22Rv1 (cell line): ENCODE measurements around the gene WSCD2.

Source experiments
- ZFX ChIP-seq: fragments of 450-650 bp; IDR thresholded peaks from 2 replicates; pipeline ENCODE4 v1.6.1; 2017; ENCODE audit warnings: antibody characterized with exemption, borderline replicate concordance
- TF ChIP-seq, protein P1 (sequence below): fragments of 450-650 bp; IDR thresholded peaks from 2 replicates; pipeline ENCODE4 v1.5.1; 2017; ENCODE audit warnings: mild to moderate bottlenecking

DNA sequence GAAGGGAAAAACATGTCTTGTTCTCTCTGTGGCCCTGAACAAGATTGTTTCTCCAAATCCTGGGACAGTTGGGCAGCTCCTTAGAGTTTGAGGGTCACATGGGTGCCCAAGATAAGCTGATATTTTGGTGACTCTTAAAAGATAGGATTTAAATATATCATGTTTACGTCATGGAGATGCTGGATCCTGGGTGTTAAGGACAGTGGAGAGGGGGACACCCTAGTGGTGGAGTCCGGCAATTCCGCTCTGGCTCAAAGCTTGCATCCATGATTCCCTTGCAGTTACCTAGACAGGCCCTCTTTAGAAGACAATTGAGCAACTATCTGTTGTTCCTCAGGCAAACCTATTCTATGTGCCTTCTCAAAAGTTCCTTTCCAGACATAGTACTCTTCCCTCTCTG lies 108.2 kb downstream of the WSCD2 start:
- TF ChIP-seq, protein P1, sequence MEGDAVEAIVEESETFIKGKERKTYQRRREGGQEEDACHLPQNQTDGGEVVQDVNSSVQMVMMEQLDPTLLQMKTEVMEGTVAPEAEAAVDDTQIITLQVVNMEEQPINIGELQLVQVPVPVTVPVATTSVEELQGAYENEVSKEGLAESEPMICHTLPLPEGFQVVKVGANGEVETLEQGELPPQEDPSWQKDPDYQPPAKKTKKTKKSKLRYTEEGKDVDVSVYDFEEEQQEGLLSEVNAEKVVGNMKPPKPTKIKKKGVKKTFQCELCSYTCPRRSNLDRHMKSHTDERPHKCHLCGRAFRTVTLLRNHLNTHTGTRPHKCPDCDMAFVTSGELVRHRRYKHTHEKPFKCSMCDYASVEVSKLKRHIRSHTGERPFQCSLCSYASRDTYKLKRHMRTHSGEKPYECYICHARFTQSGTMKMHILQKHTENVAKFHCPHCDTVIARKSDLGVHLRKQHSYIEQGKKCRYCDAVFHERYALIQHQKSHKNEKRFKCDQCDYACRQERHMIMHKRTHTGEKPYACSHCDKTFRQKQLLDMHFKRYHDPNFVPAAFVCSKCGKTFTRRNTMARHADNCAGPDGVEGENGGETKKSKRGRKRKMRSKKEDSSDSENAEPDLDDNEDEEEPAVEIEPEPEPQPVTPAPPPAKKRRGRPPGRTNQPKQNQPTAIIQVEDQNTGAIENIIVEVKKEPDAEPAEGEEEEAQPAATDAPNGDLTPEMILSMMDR = peak; percentile 34
- no peak for TF ChIP-seq ZFX
